ENCODE measurements around the gene URB1. TPM values are rescaled to one million over a fixed set of nuclear protein-coding genes. Genes with fewer than 3 reads are reported as not detected.
"Not testable (repeated sequence)": the region's sequence is repeated elsewhere in the genome, so short reads cannot be mapped to it uniquely, and the experiment has no call there.

The URB1 gene
- total and polyA plus RNA-seq, 4 donors = 3.7 to 17.6 (median 11.4) TPM

- ATAC-seq (ENCODE audit: insufficient read depth, low FRiP score) (no peak), DNase-seq (no peak)
- Histone ChIP-seq H3K36me3 (ENCODE audit: control insufficient read depth in 4 of 4, insufficient read depth in 4 of 4, low read length in 4 of 4) (peaks cover 0 to 6% (median 0%) of the 10 kb centered on the region in 4 donors), H3K27me3 (ENCODE audit: control insufficient read depth in 3 of 3, insufficient read depth in 3 of 3, low read length in 2 of 3) (peaks cover 0 to 3% (median 0%) of the 10 kb centered on the region in 3 donors), H3K4me3 (peak overlapping the region; percentile 100), H3K4me1 (ENCODE audit: control insufficient read depth in 5 of 5, insufficient read depth in 5 of 5, low read length in 5 of 5) (peaks cover 0 to 21% (median 12%) of the 10 kb centered on the region in 5 donors), H3K9me3 (ENCODE audit: control insufficient read depth in 4 of 4, insufficient read depth in 3 of 4, low read length in 3 of 4) (no peaks in the 10 kb centered on the region), H3K27ac (ENCODE audit: low read depth in 1 of 2, low read length in 1 of 2) (no peak overlapping the region), H3K9ac (ENCODE audit: insufficient read depth in 1 of 2, low read length in 2 of 2) (no peak overlapping the region)
- TF ChIP-seq CTCF (IDR thresholded peaks at IDR 0.05; ENCODE audit: control extremely low read depth, extremely low read depth) = no peak
- WGBS, 2 donors = 67 to 71% methylated on average over 4 of the region's 4 CpGs
Observed at GRCh38 chr21:32391755-32392154, 1.1 kb downstream of the URB1 start.

DNA sequence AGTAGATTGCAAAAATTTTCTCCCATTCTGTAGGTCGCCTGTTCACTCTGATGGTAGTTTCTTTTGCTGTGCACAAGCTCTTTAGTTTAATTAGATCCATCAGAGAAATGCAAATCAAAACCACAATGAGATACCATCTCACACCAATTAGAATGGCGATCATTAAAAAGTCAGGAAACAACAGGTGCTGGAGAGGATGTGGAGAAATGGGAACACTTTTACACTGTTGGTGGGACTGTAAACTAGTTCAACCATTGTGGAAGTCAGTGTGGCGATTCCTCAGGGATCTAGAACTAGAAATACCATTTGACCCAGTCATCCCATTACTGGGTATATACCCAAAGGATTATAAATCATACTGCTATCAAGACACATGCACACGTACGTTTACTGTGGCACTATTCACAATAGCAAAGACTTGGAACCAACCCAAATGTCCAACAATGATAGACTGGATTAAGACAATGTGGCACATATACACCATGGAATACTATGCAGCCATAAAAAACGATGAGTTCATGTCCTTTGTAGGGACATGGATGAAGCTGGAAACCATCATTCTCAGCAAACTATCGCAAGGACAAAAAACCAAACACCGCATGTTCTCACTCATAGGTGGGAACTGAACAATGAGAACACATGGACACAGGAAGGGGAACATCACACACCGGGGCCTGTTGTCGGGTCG lies 2.1 kb downstream of the URB1 start:
- not testable (repeated sequence) for H3K9me3 ChIP-seq (ENCODE audit: control insufficient read depth in 4 of 4, insufficient read depth in 3 of 4, low read length in 3 of 4); ATAC-seq (ENCODE audit: insufficient read depth, low FRiP score); H3K27me3 ChIP-seq (ENCODE audit: control insufficient read depth in 3 of 3, insufficient read depth in 3 of 3, low read length in 2 of 3); H3K27ac ChIP-seq (ENCODE audit: low read depth in 1 of 2, low read length in 1 of 2); DNase-seq; H3K9ac ChIP-seq (ENCODE audit: insufficient read depth in 1 of 2, low read length in 2 of 2); H3K36me3 ChIP-seq (ENCODE audit: control insufficient read depth in 4 of 4, insufficient read depth in 4 of 4, low read length in 4 of 4); H3K4me3 ChIP-seq
- WGBS, 2 donors = 91 to 93% methylated on average over 8 to 9 of the region's 11 CpGs
- peaks cover 0 to 21% (median 12%) of the 10 kb centered on the region in 5 donors for H3K4me1 ChIP-seq (ENCODE audit: control insufficient read depth in 5 of 5, insufficient read depth in 5 of 5, low read length in 5 of 5)

DNA sequence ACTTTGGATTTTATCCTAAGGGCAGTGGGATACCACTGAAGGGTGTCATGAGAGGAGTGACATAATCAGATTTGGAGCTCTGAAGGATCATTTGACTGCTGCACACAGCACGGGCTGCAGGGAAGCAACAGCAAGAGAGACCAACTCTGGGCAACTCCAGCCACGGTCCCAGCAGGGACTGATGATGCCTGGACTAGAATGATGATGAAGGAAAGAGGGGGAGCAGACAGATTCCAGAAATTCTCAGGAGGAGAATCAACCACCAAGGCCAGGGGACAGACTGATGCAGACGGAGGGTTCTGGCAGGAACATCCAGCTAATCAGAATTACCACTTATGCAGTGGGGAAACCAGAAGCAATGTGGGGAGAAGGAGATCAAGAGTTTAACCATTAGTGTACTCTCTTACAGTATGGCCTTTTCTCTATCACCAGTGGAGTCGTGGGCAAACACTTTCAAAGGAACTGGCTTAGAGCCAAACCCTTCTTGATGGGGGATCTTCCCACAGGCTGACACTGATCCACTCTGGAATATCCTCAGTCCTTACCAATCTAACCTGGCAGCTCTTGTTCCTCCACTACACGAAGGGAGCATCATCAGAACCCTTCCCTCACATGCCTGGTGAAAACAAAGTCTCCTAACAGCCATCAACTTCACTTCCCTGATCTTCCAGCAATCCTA lies 3.3 kb downstream of the URB1 start:
- no peak for TF ChIP-seq CTCF (IDR thresholded peaks at IDR 0.05; ENCODE audit: control extremely low read depth, extremely low read depth)
- H3K36me3 ChIP-seq (ENCODE audit: control insufficient read depth in 4 of 4, insufficient read depth in 4 of 4, low read length in 4 of 4) = peaks cover 0 to 7% (median under 1%) of the 10 kb centered on the region in 4 donors
- 74% methylated on average over 5 of the region's 5 CpGs for WGBS, 2 donors
- ATAC-seq (ENCODE audit: insufficient read depth, low FRiP score) (no peak), DNase-seq (no peak)
- no peaks in the 10 kb centered on the region for H3K9me3 ChIP-seq (ENCODE audit: control insufficient read depth in 4 of 4, insufficient read depth in 3 of 4, low read length in 3 of 4)
- no peak overlapping the region for H3K27ac ChIP-seq (ENCODE audit: low read depth in 1 of 2, low read length in 1 of 2)
- peaks cover 0 to 3% (median 0%) of the 10 kb centered on the region in 3 donors for H3K27me3 ChIP-seq (ENCODE audit: control insufficient read depth in 3 of 3, insufficient read depth in 3 of 3, low read length in 2 of 3)
- H3K4me1 ChIP-seq (ENCODE audit: control insufficient read depth in 5 of 5, insufficient read depth in 5 of 5, low read length in 5 of 5) = peaks cover 0 to 21% (median 12%) of the 10 kb centered on the region in 5 donors
- no peak overlapping the region for H3K9ac ChIP-seq (ENCODE audit: insufficient read depth in 1 of 2, low read length in 2 of 2)
- H3K4me3 ChIP-seq = no peak overlapping the region

GRCh38 chr21:32388306-32388705 lies 4.5 kb downstream of the URB1 start:
- no peak overlapping the region for H3K4me3 ChIP-seq
- H3K27me3 ChIP-seq (ENCODE audit: control insufficient read depth in 3 of 3, insufficient read depth in 3 of 3, low read length in 2 of 3) = no peaks in the 10 kb centered on the region
- ATAC-seq (ENCODE audit: insufficient read depth, low FRiP score) = no peak
- peaks cover 0 to 21% (median 9%) of the 10 kb centered on the region in 5 donors for H3K4me1 ChIP-seq (ENCODE audit: control insufficient read depth in 5 of 5, insufficient read depth in 5 of 5, low read length in 5 of 5)
- DNase-seq = no peak
- no peak overlapping the region for H3K27ac ChIP-seq (ENCODE audit: low read depth in 1 of 2, low read length in 1 of 2)
- TF ChIP-seq CTCF (IDR thresholded peaks at IDR 0.05; ENCODE audit: control extremely low read depth, extremely low read depth) = no peak
- 87 to 90% methylated on average over 9 of the region's 9 CpGs for WGBS, 2 donors
- H3K36me3 ChIP-seq (ENCODE audit: control insufficient read depth in 4 of 4, insufficient read depth in 4 of 4, low read length in 4 of 4) = peaks cover 0 to 14% (median 4%) of the 10 kb centered on the region in 4 donors
- no peaks in the 10 kb centered on the region for H3K9me3 ChIP-seq (ENCODE audit: control insufficient read depth in 4 of 4, insufficient read depth in 3 of 4, low read length in 3 of 4)
- no peak overlapping the region for H3K9ac ChIP-seq (ENCODE audit: insufficient read depth in 1 of 2, low read length in 2 of 2)
